ENCODE data around the gene VMAC. TPM values are rescaled to one million over a fixed set of nuclear protein-coding genes. Genes with fewer than 3 reads are reported as not detected.

VMAC gene
- total and polyA plus RNA-seq, 2 of the 13 experiments (the other 11 are each of a cell fraction or from before 2014, with no cell fraction given): 2.4 TPM

GRCh38 chr19:5905114-5905778 is 574 bp downstream of the VMAC start (continued):
- TF ChIP-seq NFE2 (CRISPR knock-in tag; IDR thresholded peaks at IDR 0.05): no peak
- TF ChIP-seq CBX1 (IDR thresholded peaks at IDR 0.05; ENCODE audit: low read depth): peak; percentile 12
- TF ChIP-seq RAD21 (CRISPR knock-in tag; IDR thresholded peaks at IDR 0.05): peak; percentile 5; the same call in 1 of the 2 replicates
- no peak for TF ChIP-seq RXRB (CRISPR knock-in tag; IDR thresholded peaks at IDR 0.05; ENCODE audit: borderline replicate concordance)
- peak; percentile 51 for TF ChIP-seq ZFY (CRISPR knock-in tag; IDR thresholded peaks at IDR 0.05)

- no peaks in the 10 kb centered on the region for H3K9me3 ChIP-seq (ENCODE audit: low read length)
- FAIRE-seq (no peak), DNase-seq (ENCODE audit: low spot score) (no peak), ATAC-seq (no peak)
- no TSS peak for BruUV-seq (replicated peaks)
- H2AFZ ChIP-seq (ENCODE audit: low read length): no peak overlapping the region
- no peaks in the 10 kb centered on the region for H3K36me3 ChIP-seq (replicated peaks in 1 of 2; ENCODE audit: control insufficient read depth in 1 of 2, insufficient read depth in 2 of 2, low read length in 2 of 2)
- peaks cover 66% of the 10 kb centered on the region for H3K4me1 ChIP-seq (ENCODE audit: insufficient read depth, low read length)
- 78% methylated on average over 5 of the region's 5 CpGs for WGBS (ENCODE audit: low lambda C conversion rate)
- no peak overlapping the region for H3K27ac ChIP-seq (ENCODE audit: extremely low read length, insufficient read depth, low read length)
- H3K4me3 ChIP-seq (replicated peaks in 1 of 3; ENCODE audit: insufficient read depth in 1 of 3, low read depth in 2 of 3, low read length in 3 of 3): no peak overlapping the region
- ChIA-PET POLR2A (no interaction called here), CTCF (ENCODE audit: low intra/inter-chr PET ratio, low total read pairs) (no interaction called here)
- intact Hi-C loops (cut with micrococcal nuclease; ENCODE audit: unreplicated experiment): no loop called here
- H3K27me3 ChIP-seq (ENCODE audit: control insufficient read depth in 1 of 2, insufficient read depth in 2 of 2, low read length in 2 of 2): peaks cover 0 to 4% of the 10 kb centered on the region in 2 experiments; a peak in 1 of 5 replicates
- peaks cover 18% of the 10 kb centered on the region for H3K79me2 ChIP-seq (ENCODE audit: insufficient read depth, low read length)
- TF ChIP-seq HOXA3 (CRISPR knock-in tag; IDR thresholded peaks at IDR 0.05) (no peak), NR2F1 (CRISPR knock-in tag; IDR thresholded peaks at IDR 0.05) (no peak), HOXA5 (CRISPR knock-in tag; IDR thresholded peaks at IDR 0.05) (no peak), MBD4 (IDR thresholded peaks at IDR 0.05; ENCODE audit: borderline replicate concordance, low read length) (no peak), ZBTB7A (CRISPR knock-in tag; IDR thresholded peaks at IDR 0.05) (no peak), NFRKB (IDR thresholded peaks at IDR 0.05) (no peak), PHF21A (CRISPR knock-in tag; IDR thresholded peaks at IDR 0.05) (no peak), CREBL2 (CRISPR knock-in tag; IDR thresholded peaks at IDR 0.05; ENCODE audit: borderline replicate concordance) (no peak), YEATS2 (CRISPR knock-in tag; IDR thresholded peaks at IDR 0.05; ENCODE audit: borderline replicate concordance) (no peak), ZSCAN22 (CRISPR knock-in tag; IDR thresholded peaks at IDR 0.05) (no peak), ZNF564 (CRISPR knock-in tag; IDR thresholded peaks at IDR 0.05) (no peak), RNF219 (CRISPR knock-in tag; IDR thresholded peaks at IDR 0.05) (no peak), ZNF687 (CRISPR knock-in tag; IDR thresholded peaks at IDR 0.05) (no peak)
- in situ Hi-C loops (cut with HindIII; ENCODE audit: extremely low pct_ligation_motif_present, low pct_unique_long_range_greater_than_20kb): no loop called here
- no peak overlapping the region for H3K9ac ChIP-seq (ENCODE audit: insufficient read depth, low read depth, low read length)
- H4K20me1 ChIP-seq (ENCODE audit: insufficient read depth, low read length): no peaks in the 10 kb centered on the region
- no peak overlapping the region for H3K4me2 ChIP-seq (ENCODE audit: low read depth, low read length)
Observed at GRCh38 chr19:5907241-5907640, 2.6 kb downstream of the VMAC start.
